Hematopoietic multipotent progenitor cell treated with erythropoietin and hydrocortisone succinate and interleukin-3 and kit ligand, for 8 days (in vitro differentiated cells): ENCODE data around the gene BRD3OS.
"Not testable (repeated sequence)": the region's sequence is repeated elsewhere in the genome, so short reads cannot be mapped to it uniquely, and the experiment has no call there.

Experiments used
- DNase-seq: peaks from one replicate; pipeline ENCODE4 v3.0.0-alpha.2; 2015

Gene BRD3OS

GRCh38 chr9:134024828-134025605, at the start of gene BRD3OS:
TSS of gene BRD3OS (plus strand) at chr9:134025481. CDS start at chr9:134026748, 1,267 bp downstream.
- peak; percentile 95 for DNase-seq

- no peak for DNase-seq
These were observed 49.8 kb upstream of the BRD3OS start for GRCh38 chr9:133975511-133975910.

- no peak for DNase-seq
These were observed 49.0 kb upstream of the BRD3OS start for GRCh38 chr9:133976191-133976861.

- no peak for DNase-seq
These were observed 48.4 kb upstream of the BRD3OS start for GRCh38 chr9:133976887-133977286.

- no peak for DNase-seq
These were observed 47.7 kb upstream of the BRD3OS start for GRCh38 chr9:133977421-133978201.

GRCh38 chr9:133978226-133978898, 46.9 kb upstream of the BRD3OS start:
- no peak for DNase-seq

- DNase-seq, result no peak
These were observed 46.4 kb upstream of the BRD3OS start for GRCh38 chr9:133978899-133979272.

GRCh38 chr9:133979273-133979920, 45.9 kb upstream of the BRD3OS start:
- no peak for DNase-seq

- DNase-seq, result no peak
These were observed 45.1 kb upstream of the BRD3OS start for GRCh38 chr9:133979921-133980863.

GRCh38 chr9:133980864-133981588, 44.3 kb upstream of the BRD3OS start:
- DNase-seq, result no peak

- DNase-seq, result no peak
These were observed 43.7 kb upstream of the BRD3OS start for GRCh38 chr9:133981589-133981957.

GRCh38 chr9:133981958-133982681, 43.2 kb upstream of the BRD3OS start:
- no peak for DNase-seq

GRCh38 chr9:133982971-133983720, 42.1 kb upstream of the BRD3OS start:
- DNase-seq, result no peak

- DNase-seq, result no peak
These were observed 39.2 kb upstream of the BRD3OS start for GRCh38 chr9:133986061-133986460.

- no peak for DNase-seq
These were observed 38.4 kb upstream of the BRD3OS start for GRCh38 chr9:133986774-133987445.

GRCh38 chr9:133987446-133987788, 37.9 kb upstream of the BRD3OS start:
- DNase-seq, result no peak

- no peak for DNase-seq
These were observed 37.2 kb upstream of the BRD3OS start for GRCh38 chr9:133987946-133988665.

GRCh38 chr9:133988771-133989170, 36.5 kb upstream of the BRD3OS start:
- not testable (repeated sequence) for DNase-seq
